HG03439 (cell line): ENCODE measurements around the gene WNT6.

Source experiments
- ATAC-seq: cut with Tn5 transposase; IDR thresholded peaks from one replicate; pipeline ENCODE4 v1.9.1; 2021; ENCODE audit warnings: mild to moderate bottlenecking, moderate library complexity; ENCODE audit not compliant: unreplicated experiment

WNT6 gene

GRCh38 chr2:218877331-218877730 is 17.7 kb downstream of the WNT6 start:
- ATAC-seq, result no peak

- ATAC-seq, result no peak
Observed at GRCh38 chr2:218877891-218878290, 18.3 kb downstream of the WNT6 start.

GRCh38 chr2:218878486-218878885 is 18.9 kb downstream of the WNT6 start:
- no peak for ATAC-seq

- no peak for ATAC-seq
Observed at GRCh38 chr2:218878926-218879761, 19.5 kb downstream of the WNT6 start.

- ATAC-seq, result no peak
Observed at GRCh38 chr2:218879776-218880101, 20.1 kb downstream of the WNT6 start.

GRCh38 chr2:218880102-218880858 is 20.7 kb downstream of the WNT6 start, which contains the start of gene WNT10A:
WNT10A (plus strand) TSS chr2:218880852; CDS start chr2:218880996, 144 bp downstream.
- peak; percentile 71 for ATAC-seq

- ATAC-seq, result no peak
Observed at GRCh38 chr2:218880859-218881594, 21.4 kb downstream of the WNT6 start.

- ATAC-seq, result no peak
Observed at GRCh38 chr2:218881744-218882460, 22.3 kb downstream of the WNT6 start.

- ATAC-seq, result no peak
Observed at GRCh38 chr2:218882461-218882816, 22.8 kb downstream of the WNT6 start.

- ATAC-seq, result no peak
Observed at GRCh38 chr2:218882866-218883366, 23.3 kb downstream of the WNT6 start.

- ATAC-seq, result no peak
Observed at GRCh38 chr2:218883491-218884490, 24.2 kb downstream of the WNT6 start.

GRCh38 chr2:218884519-218884918 is 24.9 kb downstream of the WNT6 start:
- no peak for ATAC-seq

GRCh38 chr2:218885981-218886947 is 26.7 kb downstream of the WNT6 start:
- ATAC-seq, result peak; percentile 65

GRCh38 chr2:218887079-218887478 is 27.5 kb downstream of the WNT6 start:
- no peak for ATAC-seq

GRCh38 chr2:218888341-218888740 is 28.7 kb downstream of the WNT6 start:
- no peak for ATAC-seq

GRCh38 chr2:218889937-218890336 is 30.3 kb downstream of the WNT6 start:
- ATAC-seq, result no peak

- ATAC-seq, result no peak
Observed at GRCh38 chr2:218890369-218890768, 30.8 kb downstream of the WNT6 start.
